PC-3 (cell line): ENCODE results near the gene AKAP9. TPM values are rescaled to one million over a fixed set of nuclear protein-coding genes. Genes with fewer than 3 reads are reported as not detected.

Experiments used
- ATAC-seq: fragments of 200-7000 bp; cut with Tn5 transposase; 2 replicates; pipeline ENCODE4 v1.9.1; 2020; ENCODE audit warnings: mild to moderate bottlenecking, moderate library complexity
- BruUV-seq: library from RNA; stranded (reverse); fragments of 400-500 nt; replicated peaks from 2 replicates; lab custom pipeline; 2021; lab: Mats Ljungman, UMichigan
- CTCF ChIA-PET: fragments of 300-600 bp; sonication (Branson Sonifier 250); formaldehyde crosslinking; loops from one replicate; lab custom pipeline; 2022; ENCODE audit warnings: antibody characterized with exemption; lab: Charles Lee
- POLR2A ChIA-PET: fragments of 300-600 bp; sonication (Branson Sonifier 250); formaldehyde crosslinking; loops from one replicate; lab custom pipeline; 2022; ENCODE audit warnings: antibody characterized with exemption; ENCODE audit not compliant: unreplicated experiment; lab: Charles Lee
- DNase-seq: peaks from one replicate; pipeline ENCODE4 v3.0.0-alpha.2; 2015
- H2AFZ ChIP-seq: fragments of 300-600 bp; sonication (generic); 2 replicates; pipeline ENCODE4 v1.6.0; 2016; ENCODE audit warnings: antibody characterized with exemption, low read length
- H3F3A ChIP-seq: fragments of 300-600 bp; sonication (generic); one replicate; pipeline ENCODE4 v1.6.0; 2017; ENCODE audit warnings: antibody characterized with exemption, low read length, control low read depth, mild to moderate bottlenecking; ENCODE audit not compliant: unreplicated experiment
- H3K27ac ChIP-seq: fragments of 300-600 bp; sonication (generic); 2 replicates; pipeline ENCODE4 v1.5.1; 2016; ENCODE audit warnings: mild to moderate bottlenecking, low read length
- H3K27me3 ChIP-seq: fragments of 300-600 bp; sonication (generic); 2 replicates; pipeline ENCODE4 v1.6.1; 2016; ENCODE audit warnings: low read length, mixed read lengths
- H3K36me3 ChIP-seq: fragments of 300-600 bp; sonication (generic); 2 replicates; pipeline ENCODE4 v1.6.1; 2016; ENCODE audit warnings: low read depth, mixed run types, low read length, mixed read lengths
- H3K4me1 ChIP-seq: fragments of 300-600 bp; sonication (generic); 2 replicates; pipeline ENCODE4 v1.5.1; 2016; ENCODE audit warnings: low read length; ENCODE audit not compliant: insufficient read depth
- H3K4me2 ChIP-seq: fragments of 300-600 bp; sonication (generic); 2 replicates; pipeline ENCODE4 v1.6.0; 2016; ENCODE audit warnings: low read length
- H3K4me3 ChIP-seq: fragments of 300-600 bp; sonication (generic); 2 replicates; pipeline ENCODE4 v1.5.1; 2016; ENCODE audit warnings: mild to moderate bottlenecking, low read length, mixed read lengths
- H3K79me2 ChIP-seq: fragments of 300-600 bp; sonication (generic); 2 replicates; pipeline ENCODE4 v1.6.1; 2017; ENCODE audit warnings: low read length, mixed read lengths
- H3K9ac ChIP-seq: fragments of 300-600 bp; sonication (generic); 2 replicates; pipeline ENCODE4 v1.6.0; 2016; ENCODE audit warnings: mild to moderate bottlenecking, low read length
- H3K9me2 ChIP-seq: fragments of 300-600 bp; sonication (generic); replicated peaks from 2 replicates; pipeline ENCODE4 v1.6.1; 2016; ENCODE audit warnings: mixed run types, low read length, mixed read lengths
- H3K9me3 ChIP-seq: fragments of 300-600 bp; sonication (generic); 2 replicates; pipeline ENCODE4 v1.6.1; 2016; ENCODE audit warnings: low read length, mixed read lengths
- H4K20me1 ChIP-seq: fragments of 300-600 bp; sonication (generic); 2 replicates; pipeline ENCODE4 v1.6.1; 2016; ENCODE audit warnings: low read length, mixed read lengths
- CTCF ChIP-seq: fragments of 300-600 bp; sonication (generic); conservative IDR thresholded peaks from 2 replicates; pipeline ENCODE4 v1.5.1; 2017; ENCODE audit warnings: antibody characterized with exemption, low read depth, mild to moderate bottlenecking, low read length
- EZH2 ChIP-seq: fragments of 300-600 bp; sonication (generic); IDR thresholded peaks from one replicate; pipeline ENCODE4 v1.6.1; 2017; ENCODE audit warnings: antibody characterized with exemption, mild to moderate bottlenecking, low read length; ENCODE audit not compliant: unreplicated experiment
- EZH2phosphoT487 ChIP-seq: fragments of 300-600 bp; sonication (generic); IDR thresholded peaks from 2 replicates; pipeline ENCODE4 v1.6.1; 2018; ENCODE audit warnings: mild to moderate bottlenecking, antibody characterized with exemption, low read length, borderline replicate concordance
- intact Hi-C: fragments of 100-400 bp; cut with micrococcal nuclease; formaldehyde crosslinking; loops from 2 replicates; pipeline ENCODE4 v1.9.0; 2023
- total RNA-seq: library from RNA; depleted of rRNA; stranded (reverse); fragments of >200 nt; gene quantifications from 2 replicates; pipeline ENCODE4 v1.2.3, GENCODE V29; 2014

AKAP9 gene
- total RNA-seq, 1 experiment from 2014 or later: 24.9 TPM

GRCh38 chr7:92133737-92134270 lies 193.1 kb downstream of the AKAP9 start:
- Histone ChIP-seq H3K4me3 (peak overlapping the region; percentile 82), H3K4me2 (peak overlapping the region; percentile 95), H3K9me3 (no peaks in the 10 kb centered on the region), H3K27ac (peak overlapping the region; percentile 88), H3K9ac (peak overlapping the region; percentile 96), H4K20me1 (peaks cover 28% of the 10 kb centered on the region), H3K36me3 (peaks cover 18% of the 10 kb centered on the region; the same call in 1 of the 2 replicates), H3K4me1 (peaks cover 22% of the 10 kb centered on the region; the same call in 1 of the 2 replicates), H3K79me2 (peaks cover 47% of the 10 kb centered on the region), H3K9me2 (no peaks in the 10 kb centered on the region), H3F3A (no peaks in the 10 kb centered on the region), H2AFZ (peak overlapping the region; percentile 96), H3K27me3 (no peaks in the 10 kb centered on the region)
- ATAC-seq (peak; percentile 48), DNase-seq (peak; percentile 41)
- ChIA-PET CTCF (no interaction called here), POLR2A (no interaction called here)
- no TSS peak for BruUV-seq
- intact Hi-C loops: loop anchor here (1.0 kb wide), 1 partner anchor 313 kb away; the partner anchor contains the start of gene GATAD1
- no peak for TF ChIP-seq EZH2phosphoT487
- TF ChIP-seq CTCF: peak; percentile 87

- no peak for TF ChIP-seq EZH2
- no peak for TF ChIP-seq EZH2phosphoT487
- no peak for TF ChIP-seq CTCF
- CTCF ChIA-PET: no interaction called here
- peak within 1 kb of the TSS; percentile 95 for H3K4me2 ChIP-seq
Measured at GRCh38 chr7:92134271-92135051, 193.8 kb downstream of the AKAP9 start, which contains the start of gene CYP51A1. TSS of gene CYP51A1 (minus strand) at chr7:92134477. CDS start at chr7:92134364, 113 bp downstream.

More at GRCh38 chr7:92134271-92135051, 193.8 kb downstream of the AKAP9 start, which contains the start of gene CYP51A1:
- DNase-seq (peak; percentile 84), ATAC-seq (peak; percentile 86)
- H4K20me1 ChIP-seq: peaks cover 28% of the 10 kb centered on the region
- POLR2A ChIA-PET: interaction anchor here (0.6 to 0.7 kb wide), 3 partner anchors 111 to 1397 kb away, joined by 3 to 4 read pairs (median 3); partner anchors contain the start of genes ANKIB1 and KRIT1
- no peaks in the 10 kb centered on the region for H3F3A ChIP-seq
- no peaks in the 10 kb centered on the region for H3K9me3 ChIP-seq
- peak within 1 kb of the TSS; percentile 82 for H3K4me3 ChIP-seq
- peaks cover 47% of the 10 kb centered on the region for H3K79me2 ChIP-seq
- intact Hi-C loops: loop anchor here (1.0 kb wide), 1 partner anchor 313 kb away; the partner anchor contains the start of gene GATAD1
- H3K9ac ChIP-seq: peak within 1 kb of the TSS; percentile 96
- peaks cover 22% of the 10 kb centered on the region; the same call in 1 of the 2 replicates for H3K4me1 ChIP-seq
- no peaks in the 10 kb centered on the region for H3K27me3 ChIP-seq
- H2AFZ ChIP-seq: peak within 1 kb of the TSS; percentile 96
- peak within 1 kb of the TSS; percentile 88 for H3K27ac ChIP-seq
- peaks cover 15% of the 10 kb centered on the region; the same call in 1 of the 2 replicates for H3K36me3 ChIP-seq
- H3K9me2 ChIP-seq: no peaks in the 10 kb centered on the region
- no TSS peak for BruUV-seq
